NCI-H1092 (cell line): Measurements from ENCODE around the gene PSMB7.
A peak's percentile ranks its signal among the peaks of the same experiment; 100 is the strongest.
"Not testable (repeated sequence)": the region's sequence is repeated elsewhere in the genome, so short reads cannot be mapped to it uniquely, and the experiment has no call there.

ENCODE experiments used
- DNase-seq: peaks from one replicate; lab custom pipeline; 2025; lab: John Stamatoyannopoulos, UW

PSMB7 gene

DNA sequence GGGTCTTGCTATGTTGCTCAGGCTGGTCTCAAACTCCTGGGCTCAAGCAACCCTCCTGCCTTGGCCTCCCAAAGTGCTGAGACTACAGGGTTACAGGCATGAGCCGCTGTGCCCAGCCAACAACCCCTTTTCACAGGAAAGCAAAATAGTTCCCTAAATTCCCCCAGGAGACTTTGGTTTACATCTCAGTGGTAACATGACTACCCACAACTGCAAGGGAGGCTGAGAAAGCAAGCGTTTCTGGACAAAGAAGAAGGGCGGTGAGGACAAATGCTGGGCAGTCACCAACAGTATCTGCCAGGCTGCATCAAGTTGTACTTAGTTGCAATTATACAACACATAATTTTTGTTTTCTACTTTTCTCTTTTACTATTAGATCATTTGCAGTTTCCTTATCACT, 27.6 kb upstream of the PSMB7 start:
- no peak for DNase-seq

DNA sequence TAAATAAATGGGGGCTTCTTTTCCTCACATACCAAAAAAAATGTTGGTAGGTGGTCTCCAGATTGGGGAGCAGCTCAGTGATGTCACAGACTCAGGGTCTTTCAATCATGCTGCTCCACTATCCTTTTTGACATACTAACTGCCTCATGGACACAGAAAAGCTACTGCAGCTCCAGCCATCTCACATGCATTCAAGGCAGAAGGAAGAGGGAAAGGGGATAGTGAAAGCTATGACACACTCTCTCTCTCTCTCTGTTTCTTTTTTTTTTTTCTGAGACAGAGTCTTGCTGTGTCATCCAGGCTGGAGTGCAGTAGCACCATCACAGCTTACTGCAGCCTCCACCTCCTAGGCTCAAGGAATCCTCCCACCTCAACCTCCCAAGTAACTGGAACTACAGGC, 27.1 kb upstream of the PSMB7 start:
- no peak for DNase-seq

DNA sequence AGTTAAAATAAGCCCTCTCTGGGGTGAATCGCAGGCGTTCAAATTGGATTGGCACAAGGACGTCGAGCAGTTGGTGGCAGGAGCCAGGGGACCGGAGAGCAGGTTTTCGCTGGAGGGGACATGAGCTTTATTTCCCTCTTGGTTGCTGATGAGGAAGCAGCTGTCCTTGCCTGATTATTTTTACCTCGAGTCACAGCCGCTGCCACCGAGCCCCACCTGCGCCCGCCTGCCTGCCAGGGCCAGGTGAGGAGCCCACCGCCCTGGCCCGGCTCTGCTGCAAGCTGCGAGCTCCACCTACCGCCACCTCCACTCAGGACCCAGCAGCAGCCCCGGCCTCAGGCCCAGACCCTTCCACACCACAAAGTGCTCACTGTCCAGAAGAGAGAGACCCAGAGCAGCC, 26.0 kb upstream of the PSMB7 start:
- no peak for DNase-seq

DNA sequence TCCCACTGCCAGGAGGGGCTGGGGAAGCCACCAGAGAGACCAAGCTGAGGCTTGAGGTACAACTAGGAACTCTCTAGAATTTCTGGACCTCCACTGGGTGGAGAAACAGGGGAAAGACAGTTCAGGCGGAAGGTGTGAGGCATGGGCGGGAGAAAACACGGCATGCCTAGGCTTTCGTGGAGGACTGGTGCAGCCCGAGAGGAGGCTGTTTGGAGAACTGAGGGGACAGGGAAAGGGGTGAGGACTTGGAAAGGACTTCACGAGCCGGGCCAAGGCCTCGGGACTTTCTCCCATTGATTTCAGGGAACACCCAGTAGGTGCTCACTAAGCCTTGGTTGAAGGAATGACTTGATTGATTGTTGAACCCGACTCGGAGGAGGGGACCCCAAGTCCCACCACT, 25.5 kb upstream of the PSMB7 start:
- DNase-seq: no peak

DNA sequence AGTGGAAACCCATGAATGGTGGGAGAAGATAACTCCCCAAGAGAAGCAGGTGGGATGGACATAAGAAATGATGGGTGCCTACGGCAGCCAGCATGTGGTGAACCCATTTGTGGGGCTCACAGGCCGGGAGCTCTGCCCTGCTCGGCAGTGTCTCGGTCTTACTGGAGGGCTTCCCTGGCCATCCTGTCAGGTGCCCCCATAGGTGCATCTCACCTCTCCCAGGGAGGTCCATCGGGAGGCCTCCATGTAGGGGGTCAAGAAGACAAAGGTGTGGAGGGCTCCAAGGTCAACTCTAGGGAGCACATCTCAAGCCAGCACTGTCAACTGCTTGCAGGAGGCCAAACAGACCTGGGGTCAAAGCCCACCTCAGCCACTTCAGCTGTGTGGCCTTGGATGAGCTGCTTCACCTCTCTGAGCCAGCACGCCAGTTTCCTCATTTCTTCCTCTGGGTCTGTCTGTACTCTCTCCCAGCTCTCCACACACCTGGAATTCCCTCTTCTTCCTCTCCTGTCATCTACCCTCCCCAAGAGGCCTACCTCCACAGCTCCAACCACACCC, 24.5 kb upstream of the PSMB7 start:
- no peak for DNase-seq

DNA sequence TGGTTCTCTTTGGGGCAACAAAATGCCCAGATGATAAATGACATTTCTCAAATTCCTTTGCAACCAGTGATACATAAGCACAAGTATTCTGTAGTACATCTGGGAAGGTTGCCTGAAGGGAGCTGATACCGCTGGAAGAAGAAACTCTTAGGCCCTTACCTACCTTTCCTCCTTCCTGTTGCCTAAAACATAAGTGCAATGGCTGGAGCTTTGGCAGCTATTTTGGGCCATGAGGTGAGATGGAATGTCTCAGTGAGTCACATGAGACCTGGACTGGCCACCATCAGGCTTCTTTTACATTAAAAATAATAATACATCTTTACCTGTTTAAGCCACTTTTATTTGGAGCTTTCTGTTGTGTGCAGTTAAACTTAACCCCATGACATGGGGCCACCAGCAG, 23.8 kb upstream of the PSMB7 start:
- no peak for DNase-seq

DNA sequence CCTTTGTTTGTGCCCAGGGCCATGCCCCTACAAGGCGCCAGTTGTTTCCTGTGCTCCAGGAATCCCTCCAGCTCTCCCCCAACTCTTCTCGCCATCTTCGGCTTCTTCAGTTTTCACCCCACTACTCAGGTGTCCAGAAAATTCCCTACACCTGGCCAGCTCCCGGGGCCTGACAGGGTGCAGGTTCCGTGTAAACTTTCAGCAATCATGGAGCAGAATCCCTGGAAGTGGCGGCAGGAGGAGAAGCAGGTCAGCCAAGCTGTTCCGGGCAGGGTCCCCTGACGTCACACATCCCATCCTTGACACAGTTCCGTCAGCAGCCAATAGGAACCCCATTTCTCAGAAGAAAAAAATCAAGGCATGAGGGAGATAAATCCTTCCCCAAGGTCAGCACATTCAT, 22.8 kb upstream of the PSMB7 start:
- DNase-seq: no peak

DNA sequence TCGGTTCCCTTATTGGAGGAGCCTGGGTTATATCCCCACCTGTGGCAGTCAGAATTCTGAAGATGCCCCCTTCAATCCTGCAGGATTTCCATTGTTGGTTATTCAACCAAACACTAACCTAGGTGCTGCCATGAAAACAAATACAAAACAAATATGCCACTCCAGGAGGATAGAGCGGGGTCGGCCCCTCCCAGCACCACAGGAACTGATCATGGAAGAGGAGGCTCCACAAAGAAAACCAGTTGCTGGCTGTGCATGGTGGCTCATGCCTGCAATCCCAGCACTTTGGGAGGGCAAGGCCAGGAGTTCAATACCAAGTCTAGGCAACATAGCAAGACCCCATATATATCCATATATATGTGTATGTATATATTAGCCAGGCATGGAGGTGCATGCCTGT, 21.8 kb upstream of the PSMB7 start:
- no peak for DNase-seq

DNA sequence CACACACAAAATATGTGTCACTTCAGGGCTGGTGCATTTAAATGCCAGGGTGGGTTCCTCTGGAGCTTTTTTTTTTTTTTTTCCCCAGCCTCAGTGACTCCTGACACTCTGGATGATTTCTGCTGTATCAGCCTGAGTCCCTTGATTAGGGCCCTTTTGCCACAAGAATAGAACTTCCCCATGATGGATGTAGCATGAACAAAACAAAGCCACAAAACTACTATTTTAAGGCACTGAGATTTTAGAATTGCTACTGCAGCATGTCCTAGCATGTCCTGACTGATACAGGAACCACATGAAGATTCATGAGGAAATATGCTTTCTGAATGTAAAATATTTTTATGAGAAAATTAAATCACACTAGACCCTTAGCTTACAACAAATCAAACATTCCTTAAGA, 21.1 kb upstream of the PSMB7 start:
- no peak for DNase-seq

DNA sequence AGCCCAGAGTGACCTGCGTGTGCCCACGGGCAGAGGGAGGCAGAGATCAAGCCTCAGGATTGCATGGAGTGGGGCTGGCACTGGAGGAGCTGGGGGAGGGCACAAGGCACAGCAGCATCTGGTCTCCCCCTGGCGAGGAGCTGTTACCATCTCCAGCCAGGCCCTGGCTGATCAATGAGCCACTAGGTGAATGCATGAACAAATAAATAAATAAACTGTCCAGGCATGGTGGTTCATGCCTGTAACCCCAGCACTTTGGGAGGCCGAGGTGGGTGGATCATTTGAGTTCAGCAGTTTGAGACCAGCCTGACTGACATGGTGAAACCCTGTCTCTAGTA, 14.3 kb upstream of the PSMB7 start:
- no peak for DNase-seq

DNA sequence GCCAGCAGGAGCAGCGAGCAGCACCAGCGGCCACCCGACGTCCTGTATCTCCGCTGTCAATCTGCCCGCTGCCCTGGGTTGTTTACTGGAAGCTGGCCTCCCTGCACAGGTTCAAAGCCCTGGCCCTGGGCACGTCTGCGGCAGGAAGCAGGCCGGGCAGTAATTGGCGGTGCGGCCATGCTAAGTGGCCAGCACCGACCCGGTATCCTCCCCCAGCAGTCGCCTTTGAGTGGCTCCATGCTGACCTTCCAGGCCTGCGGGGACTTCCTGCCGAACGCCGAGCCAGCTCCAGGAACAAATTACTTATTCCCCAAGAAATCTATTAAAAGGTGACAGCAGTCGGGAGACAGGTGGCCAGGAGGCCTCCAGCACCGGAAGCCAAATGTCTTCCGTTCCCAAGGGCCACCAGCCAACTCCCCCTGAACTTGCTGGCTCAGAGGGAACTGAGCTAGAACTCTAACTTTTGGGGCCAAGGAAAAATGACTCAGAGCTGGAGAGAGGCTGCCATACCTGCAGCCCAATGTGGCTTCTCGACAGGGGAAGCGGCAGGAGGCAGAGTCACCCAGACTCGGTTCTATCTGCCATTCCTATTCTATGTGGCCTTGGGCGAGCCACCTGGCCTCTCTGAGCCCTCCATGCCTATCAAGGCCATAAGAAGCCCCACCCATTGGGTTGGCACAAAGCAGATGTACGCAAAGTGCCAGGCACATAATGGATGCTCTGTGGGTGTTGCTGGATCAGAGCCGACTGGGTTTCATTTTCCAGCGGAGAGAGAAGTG, 13.7 kb upstream of the PSMB7 start:
- peak; percentile 91 for DNase-seq

DNA sequence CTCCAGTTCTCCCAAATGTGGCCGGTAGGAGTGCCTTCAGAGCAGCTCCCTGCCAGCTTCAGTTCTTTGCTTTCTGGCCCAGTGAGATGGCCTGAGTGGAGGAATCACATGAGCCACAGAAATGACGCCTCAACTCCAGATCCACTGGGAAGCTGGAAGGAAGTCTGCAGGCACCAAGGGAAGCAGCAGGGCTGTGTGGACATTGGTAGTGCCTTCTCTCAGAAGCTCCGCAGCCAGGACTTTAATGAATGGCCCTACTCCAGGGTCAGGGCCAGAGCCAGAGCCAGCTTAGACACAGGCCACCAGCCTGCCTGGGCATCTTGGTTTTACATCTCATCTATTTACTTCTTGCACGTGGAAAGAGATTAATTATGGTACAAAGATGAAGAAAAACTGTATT, 12.0 kb upstream of the PSMB7 start:
- DNase-seq: no peak

DNA sequence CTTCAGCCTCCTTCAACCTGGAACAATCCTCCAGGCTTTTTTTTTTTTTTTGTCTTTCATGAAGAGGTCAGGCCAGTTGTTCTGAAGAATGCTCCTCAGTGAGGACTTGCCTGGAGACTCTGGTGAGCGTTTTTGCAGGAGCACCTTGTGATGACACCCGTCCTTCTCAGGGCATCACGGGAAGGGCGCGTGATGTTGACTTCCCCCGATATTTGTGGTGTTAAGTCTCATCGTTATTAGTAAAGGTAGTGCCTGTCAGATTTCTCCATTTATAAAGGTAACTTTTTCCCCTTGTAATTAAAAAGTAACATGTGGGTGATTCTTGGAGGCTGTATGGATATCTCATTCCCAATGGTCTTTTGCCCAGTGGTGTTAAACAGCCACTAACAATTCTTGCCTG, 11.1 kb upstream of the PSMB7 start:
- no peak for DNase-seq

DNA sequence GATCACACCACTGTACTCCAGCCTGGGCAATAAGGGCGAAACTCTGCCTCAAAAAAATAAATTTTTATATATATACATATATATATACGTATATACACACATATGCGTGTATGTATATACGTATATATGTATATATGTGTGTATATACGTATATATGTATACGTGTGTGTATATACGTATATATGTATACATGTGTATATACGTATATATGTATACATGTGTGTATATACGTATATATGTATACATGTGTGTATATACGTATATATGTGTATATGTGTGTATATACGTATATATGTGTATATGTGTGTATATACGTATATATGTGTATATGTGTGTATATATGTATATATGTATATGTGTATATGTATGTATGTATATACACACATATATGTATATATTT, 10.5 kb upstream of the PSMB7 start:
- not testable (repeated sequence) for DNase-seq

DNA sequence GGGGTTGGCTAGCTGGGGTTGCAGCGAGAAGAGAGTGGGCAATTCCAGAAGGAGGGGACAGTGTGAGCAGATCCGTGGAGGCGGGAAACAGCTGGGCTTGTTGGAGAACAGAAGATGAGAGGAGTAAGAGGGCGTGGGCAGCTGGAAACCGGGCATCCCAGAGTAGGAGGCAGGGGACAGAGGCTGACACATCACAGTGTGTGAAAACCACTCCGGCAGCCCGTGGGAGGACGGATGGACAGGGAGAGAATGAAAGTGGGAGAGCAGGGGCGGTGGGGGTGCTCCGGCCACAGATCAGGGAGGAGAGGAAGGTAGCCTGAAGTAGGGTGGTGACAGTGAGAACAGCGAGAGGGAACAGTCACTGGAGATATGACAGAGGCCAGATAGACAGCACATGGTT, 8.3 kb upstream of the PSMB7 start:
- no peak for DNase-seq

DNA sequence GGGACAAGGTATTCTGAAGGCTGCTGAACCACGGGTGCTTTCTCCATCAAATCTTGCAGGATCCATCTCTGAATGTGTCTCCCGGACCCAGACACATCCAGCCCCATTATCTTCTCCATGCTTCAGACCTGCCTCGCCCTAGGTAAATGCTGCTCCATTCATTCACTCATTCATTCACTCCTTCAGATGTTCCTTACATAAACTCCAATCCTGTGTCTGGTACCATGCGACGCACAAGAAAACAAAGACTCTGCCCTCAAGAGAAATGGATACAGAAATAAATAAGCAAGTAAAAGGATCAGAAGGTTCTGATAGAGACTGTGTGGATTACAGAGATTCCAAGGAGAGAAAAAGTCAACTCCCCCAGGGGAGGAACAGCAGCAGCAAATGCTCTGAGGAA, 7.9 kb upstream of the PSMB7 start:
- DNase-seq: no peak

DNA sequence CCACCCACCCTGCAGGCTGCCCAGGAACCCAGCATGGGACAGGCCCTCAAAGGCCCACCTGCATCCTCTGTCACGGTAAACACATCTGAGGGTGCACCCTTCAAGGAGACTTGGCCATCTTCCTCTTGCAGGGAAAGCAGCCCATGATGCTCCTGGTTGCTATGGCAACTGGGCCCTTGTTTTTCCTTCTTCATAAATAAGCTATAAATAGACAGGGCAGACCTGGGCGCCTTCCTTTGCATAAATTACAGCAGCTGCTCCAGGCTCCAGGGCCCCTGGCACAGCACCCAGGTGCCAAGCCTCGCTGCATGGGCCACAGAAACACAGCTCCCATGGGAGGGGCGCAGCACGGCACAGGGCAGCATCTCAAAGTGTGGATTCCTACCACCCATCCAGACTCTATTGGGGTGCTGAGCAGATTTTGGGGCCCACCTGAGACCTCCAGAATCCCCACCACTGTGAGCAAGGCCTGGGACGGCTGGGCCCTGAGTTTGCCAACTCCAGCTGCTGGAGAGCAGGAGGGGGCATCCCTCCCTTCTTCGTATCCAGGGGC, 5.8 kb upstream of the PSMB7 start:
- DNase-seq: peak; percentile 78

DNA sequence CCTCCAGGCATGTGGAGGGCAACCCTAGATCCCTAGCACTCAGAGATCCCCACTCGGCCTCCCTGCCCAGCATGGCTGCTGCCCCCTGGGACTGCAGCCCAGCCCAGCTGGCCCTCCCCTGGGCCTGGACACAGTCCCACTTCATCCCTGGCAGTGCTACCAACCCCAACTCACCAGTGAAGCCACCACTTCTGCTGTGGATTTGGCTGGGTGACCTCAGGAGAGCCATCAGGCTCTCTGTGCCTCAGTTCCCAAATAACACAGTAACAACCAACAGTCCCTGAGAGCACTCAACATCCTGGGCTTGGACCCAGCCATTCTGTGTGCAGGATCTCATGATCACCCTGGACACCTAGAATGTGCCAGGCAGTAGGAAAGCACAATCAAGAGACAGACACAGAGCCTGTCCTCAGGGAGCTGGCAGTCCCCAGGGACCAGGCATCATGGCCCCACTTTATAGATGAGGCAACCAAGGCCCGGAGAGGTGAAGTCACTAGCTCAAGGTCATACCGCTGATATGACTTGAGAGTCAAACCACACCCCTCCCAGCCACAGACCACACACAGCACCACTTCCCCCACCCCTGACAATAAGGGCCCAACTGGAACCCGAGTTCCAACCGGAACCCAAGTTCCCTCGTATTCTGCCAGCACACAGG, 4.7 kb upstream of the PSMB7 start:
- DNase-seq: no peak

DNA sequence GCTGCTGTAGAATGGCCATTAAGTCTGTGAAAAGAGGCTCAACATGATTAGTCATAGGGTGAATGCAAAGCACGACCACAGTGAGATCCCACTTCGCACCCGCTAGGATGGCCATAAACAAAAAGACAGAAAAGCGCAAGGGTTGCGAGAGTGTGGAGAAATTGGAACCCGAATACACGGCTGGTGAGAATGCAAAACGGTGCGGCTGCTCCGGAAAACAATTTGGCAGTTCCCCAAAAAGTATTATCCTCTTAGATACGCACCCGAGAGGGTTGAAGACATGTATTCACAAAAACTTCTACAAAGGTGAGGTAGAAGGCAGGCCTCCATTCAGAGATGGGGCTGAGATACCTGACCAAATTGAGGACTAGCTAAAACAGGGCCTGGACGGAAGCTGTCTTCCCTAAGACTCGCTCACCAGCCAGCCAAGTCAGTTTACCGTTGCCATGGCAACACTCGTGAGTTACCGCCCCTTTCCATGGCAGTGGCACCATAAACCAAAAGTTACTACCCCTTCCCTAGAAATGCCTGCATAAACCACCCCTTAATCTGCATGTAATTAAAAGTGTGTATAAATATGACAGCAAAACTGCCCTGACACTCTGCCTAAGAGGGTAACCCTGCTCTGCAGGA, 726 bp upstream of the PSMB7 start:
- no peak for DNase-seq

DNA sequence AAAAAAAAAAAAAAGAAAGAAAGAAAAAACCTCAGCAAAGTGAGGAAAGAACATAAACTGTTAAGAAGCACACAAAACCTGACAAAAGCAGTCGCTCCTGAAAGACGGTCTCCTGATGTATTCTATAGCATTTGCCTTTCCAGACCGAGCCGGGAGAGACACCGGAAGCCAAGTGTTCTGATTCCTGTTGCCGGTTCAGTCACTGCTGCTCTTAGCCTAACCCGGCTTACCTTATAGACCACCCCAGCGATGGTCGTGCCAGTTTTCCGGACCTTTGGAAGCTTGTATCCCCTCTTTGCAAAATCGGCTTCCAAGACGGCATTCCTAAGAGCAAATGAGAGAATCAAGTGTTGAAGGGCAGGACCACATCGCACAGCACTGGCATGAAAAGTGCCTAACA, 630 bp downstream of the PSMB7 start:
- no peak for DNase-seq

DNA sequence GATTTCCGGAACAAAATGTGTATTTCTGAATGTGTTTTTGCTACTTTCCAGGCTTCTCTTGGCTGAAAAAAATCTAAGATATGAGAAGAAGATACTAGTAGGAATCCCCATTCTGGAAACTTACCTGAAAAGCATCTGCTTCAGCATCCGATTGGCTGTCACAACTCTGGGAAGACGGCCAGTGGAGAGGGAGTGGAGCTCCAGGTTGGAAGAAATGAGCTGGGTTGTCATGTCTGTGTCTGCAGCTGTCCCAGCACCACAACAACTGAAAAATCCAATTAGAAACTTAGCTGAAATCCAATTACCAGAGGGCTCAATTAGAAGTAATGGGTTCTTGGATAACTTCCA, 3.0 kb downstream of the PSMB7 start:
- no peak for DNase-seq

DNA sequence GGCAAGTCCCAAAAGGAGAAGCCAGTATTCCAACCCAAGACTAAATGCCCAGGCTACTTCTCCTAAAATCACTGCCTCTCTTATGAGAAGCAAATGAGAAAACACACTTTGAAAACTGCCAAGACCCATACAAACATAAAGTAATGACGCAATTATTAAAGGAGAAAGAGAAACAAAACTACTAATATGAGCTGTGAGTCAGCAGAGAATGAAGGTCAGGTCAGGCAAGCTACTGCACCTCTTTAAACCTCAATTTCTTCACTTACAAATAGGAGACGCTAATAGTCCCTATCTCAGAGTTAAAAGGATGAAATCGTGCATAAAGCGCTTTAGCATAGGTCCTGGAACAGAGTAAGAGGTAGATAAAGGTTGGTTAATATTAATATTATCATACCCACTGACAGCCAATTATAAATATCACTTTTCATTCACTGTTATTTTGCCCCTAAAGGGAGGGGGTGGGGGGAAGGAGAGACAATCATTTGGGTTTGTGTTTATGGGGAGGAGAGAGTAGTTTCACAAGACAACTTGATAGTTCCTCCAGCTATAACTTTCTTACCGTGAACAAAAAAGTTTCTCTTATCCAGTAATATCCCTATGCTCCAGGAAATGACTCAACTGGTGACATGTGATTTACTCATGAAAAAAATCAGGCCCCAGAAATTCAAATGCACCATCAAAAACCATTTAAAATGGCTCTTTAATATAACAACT, 3.6 kb downstream of the PSMB7 start:
- no peak for DNase-seq
